ENCODE results near the gene RGCC. TPM values are rescaled to one million over a fixed set of nuclear protein-coding genes. Genes with fewer than 3 reads are reported as not detected.

The RGCC gene
- total and polyA plus RNA-seq, 2 donors (not counting 3 experiments of a cell fraction or from before 2014, with no cell fraction given) = 112 to 138 TPM

DNA sequence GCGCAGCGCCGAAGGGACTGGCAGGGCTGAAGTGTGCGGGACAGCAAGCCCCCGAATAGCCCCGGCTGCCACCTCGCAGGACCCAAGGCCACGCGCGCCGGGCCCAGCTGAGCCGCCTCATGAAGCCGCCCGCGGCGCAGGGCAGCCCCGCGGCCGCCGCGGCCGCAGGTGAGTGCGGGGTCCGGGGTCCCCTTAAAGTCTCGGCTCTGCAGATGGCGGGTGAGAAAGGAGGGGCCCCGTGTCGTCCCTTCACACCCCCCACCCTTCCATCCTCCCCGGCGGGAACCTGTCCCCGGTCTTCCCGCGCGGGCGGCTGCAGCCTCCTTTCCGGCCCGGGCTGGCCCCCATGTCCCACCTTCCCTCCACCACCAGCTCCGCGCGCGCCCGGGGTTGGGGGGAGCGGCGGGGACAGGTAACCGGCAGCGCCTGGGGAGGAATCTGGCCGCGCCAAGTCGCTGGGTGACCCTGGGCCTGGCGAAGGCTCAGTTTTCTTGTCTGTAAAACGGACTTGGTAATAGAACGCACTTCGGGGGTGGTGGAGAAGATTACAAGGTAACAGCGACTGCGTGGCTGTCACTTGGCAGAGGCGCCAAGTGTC lies 338 bp downstream of the RGCC start:
- FAIRE-seq = peak; percentile 15
- no TSS peak for BruUV-seq (replicated peaks)
- Histone ChIP-seq H3K27me3 (ENCODE audit: control insufficient read depth in 2 of 2, insufficient read depth in 2 of 2, low read length in 2 of 2) (peaks cover 11 to 12% of the 10 kb centered on the region in 2 experiments), H3K9me1 (replicated peaks; ENCODE audit: control insufficient read depth, extremely low read depth, insufficient read depth, low read length) (no peaks in the 10 kb centered on the region), H3K79me2 (ENCODE audit: control insufficient read depth, insufficient read depth, low read length) (peaks cover 12% of the 10 kb centered on the region), H3K4me2 (ENCODE audit: insufficient read depth, low read length) (peak overlapping the region; percentile 45), H3K9ac (replicated peaks; ENCODE audit: extremely low read depth, insufficient read depth, low read length) (peak overlapping the region; percentile 84), H3K36me3 (ENCODE audit: control insufficient read depth in 2 of 2, extremely low read depth in 1 of 2, insufficient read depth in 2 of 2, low read length in 2 of 2) (peaks cover 2 to 5% of the 10 kb centered on the region in 2 experiments), H3K4me3 (replicated peaks in 1 of 3; ENCODE audit: insufficient read depth in 1 of 3, low read depth in 1 of 3, low read length in 3 of 3) (peak overlapping the region; percentile 56 to 90 (median 66)), H2AFZ (ENCODE audit: low read depth, low read length) (peak overlapping the region; percentile 92), H4K20me1 (replicated peaks; ENCODE audit: control insufficient read depth, extremely low read depth, insufficient read depth, low read length) (peaks cover 2% of the 10 kb centered on the region), H3K9me3 (replicated peaks; ENCODE audit: control insufficient read depth, insufficient read depth, low read length) (no peaks in the 10 kb centered on the region), H3K27ac (ENCODE audit: insufficient read depth, low read depth, low read length) (peak overlapping the region; percentile 49), H3K4me1 (ENCODE audit: control insufficient read depth, extremely low read depth, insufficient read depth, low read length) (peaks cover 20% of the 10 kb centered on the region)
- TF ChIP-seq FOS (IDR thresholded peaks at IDR 0.05; ENCODE audit: borderline replicate concordance, insufficient read depth, low read length) (no peak), POLR2A (IDR thresholded peaks at IDR 0.05; ENCODE audit: low read depth, low read length) (no peak), JUN (IDR thresholded peaks at IDR 0.05; ENCODE audit: borderline replicate concordance, insufficient read depth, insufficient read length, low read depth) (no peak), POLR2AphosphoS5 (IDR thresholded peaks at IDR 0.05; ENCODE audit: insufficient read depth, low read depth, low read length) (no peak), MYC (IDR thresholded peaks at IDR 0.05; ENCODE audit: low read depth, low read length) (no peak), GATA2 (IDR thresholded peaks at IDR 0.05; ENCODE audit: insufficient read depth, insufficient read length, low read depth, low read length) (no peak), EZH2 (IDR thresholded peaks at IDR 0.05; ENCODE audit: borderline replicate concordance, low read depth, low read length, severe bottlenecking) (no peak)
- TF ChIP-seq, protein P1, sequence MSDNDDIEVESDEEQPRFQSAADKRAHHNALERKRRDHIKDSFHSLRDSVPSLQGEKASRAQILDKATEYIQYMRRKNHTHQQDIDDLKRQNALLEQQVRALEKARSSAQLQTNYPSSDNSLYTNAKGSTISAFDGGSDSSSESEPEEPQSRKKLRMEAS (IDR thresholded peaks at IDR 0.05; ENCODE audit: insufficient read depth, insufficient read length) = no peak
- TF ChIP-seq, protein P2, sequence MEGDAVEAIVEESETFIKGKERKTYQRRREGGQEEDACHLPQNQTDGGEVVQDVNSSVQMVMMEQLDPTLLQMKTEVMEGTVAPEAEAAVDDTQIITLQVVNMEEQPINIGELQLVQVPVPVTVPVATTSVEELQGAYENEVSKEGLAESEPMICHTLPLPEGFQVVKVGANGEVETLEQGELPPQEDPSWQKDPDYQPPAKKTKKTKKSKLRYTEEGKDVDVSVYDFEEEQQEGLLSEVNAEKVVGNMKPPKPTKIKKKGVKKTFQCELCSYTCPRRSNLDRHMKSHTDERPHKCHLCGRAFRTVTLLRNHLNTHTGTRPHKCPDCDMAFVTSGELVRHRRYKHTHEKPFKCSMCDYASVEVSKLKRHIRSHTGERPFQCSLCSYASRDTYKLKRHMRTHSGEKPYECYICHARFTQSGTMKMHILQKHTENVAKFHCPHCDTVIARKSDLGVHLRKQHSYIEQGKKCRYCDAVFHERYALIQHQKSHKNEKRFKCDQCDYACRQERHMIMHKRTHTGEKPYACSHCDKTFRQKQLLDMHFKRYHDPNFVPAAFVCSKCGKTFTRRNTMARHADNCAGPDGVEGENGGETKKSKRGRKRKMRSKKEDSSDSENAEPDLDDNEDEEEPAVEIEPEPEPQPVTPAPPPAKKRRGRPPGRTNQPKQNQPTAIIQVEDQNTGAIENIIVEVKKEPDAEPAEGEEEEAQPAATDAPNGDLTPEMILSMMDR (IDR thresholded peaks at IDR 0.05; ENCODE audit: extremely low read depth in 1 of 2, insufficient read depth in 1 of 2, low read depth in 1 of 2, low read length in 2 of 2) = no peak
- ChIA-PET POLR2A (no interaction called here), CTCF (interaction anchor here (0.9 to 5.7 kb wide), 6 partner anchors 10 to 195 kb away, joined by 3 to 97 read pairs (median 5); no protein-coding TSS in a partner anchor)
- no peak for DNase-seq (ENCODE audit: low read depth, low spot score)
- intact Hi-C loops (cut with micrococcal nuclease) (loop anchor here (1.0 to 5.0 kb wide), 5 partner anchors 8 to 590 kb away; partner anchors contain the start of gene DGKH), dilution Hi-C loops (cut with MboI; ENCODE audit: extremely low pct_ligation_motif_present, low sequenced_read_pairs) (no loop called here)
